GM18498 (cell line): Measurements from ENCODE around the gene PTPRC.

ENCODE experiments used
- ATAC-seq: cut with Tn5 transposase; IDR thresholded peaks from one replicate; pipeline ENCODE4 v1.9.1; 2021; ENCODE audit warnings: mild to moderate bottlenecking, moderate library complexity; ENCODE audit not compliant: unreplicated experiment

Gene PTPRC

DNA sequence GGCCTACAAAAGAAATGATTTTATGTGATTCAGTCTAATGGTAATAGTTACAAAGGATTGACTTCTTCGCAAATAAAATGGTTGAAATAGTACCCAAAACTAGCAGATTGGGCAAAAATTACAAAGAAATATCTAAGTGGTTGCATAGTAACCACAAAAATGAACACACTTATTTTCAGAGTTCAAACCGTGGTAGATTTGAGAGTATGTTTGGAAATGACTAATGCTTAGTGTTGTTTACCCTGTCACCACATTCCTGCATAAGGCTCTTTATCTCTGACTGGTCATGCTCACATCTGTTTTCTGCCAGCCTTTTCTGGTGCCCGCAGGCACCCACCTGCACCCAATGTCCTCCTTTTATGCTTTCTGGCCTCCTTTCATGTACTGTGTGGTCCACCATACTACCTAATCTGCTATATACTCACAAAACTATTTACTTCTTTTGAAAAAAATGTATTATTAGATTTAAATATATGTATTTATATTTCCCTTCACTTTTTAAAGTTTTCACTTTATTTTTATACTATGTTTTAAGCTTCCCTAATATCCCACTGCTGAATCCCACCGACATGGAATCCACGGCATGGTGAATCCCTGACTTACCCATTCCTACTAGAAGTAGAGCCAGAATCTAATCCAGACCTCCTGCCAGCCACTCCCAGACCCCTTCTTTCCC is 30.3 kb downstream of the PTPRC start:
- ATAC-seq: peak; percentile 90

GRCh38 chr1:198669771-198670170 is 30.9 kb downstream of the PTPRC start:
- no peak for ATAC-seq

GRCh38 chr1:198671136-198671535 is 32.3 kb downstream of the PTPRC start:
- ATAC-seq: peak; percentile 53

- no peak for ATAC-seq
These were observed 33.3 kb downstream of the PTPRC start for GRCh38 chr1:198672124-198672523.

GRCh38 chr1:198674009-198674408 is 35.2 kb downstream of the PTPRC start:
- no peak for ATAC-seq

DNA sequence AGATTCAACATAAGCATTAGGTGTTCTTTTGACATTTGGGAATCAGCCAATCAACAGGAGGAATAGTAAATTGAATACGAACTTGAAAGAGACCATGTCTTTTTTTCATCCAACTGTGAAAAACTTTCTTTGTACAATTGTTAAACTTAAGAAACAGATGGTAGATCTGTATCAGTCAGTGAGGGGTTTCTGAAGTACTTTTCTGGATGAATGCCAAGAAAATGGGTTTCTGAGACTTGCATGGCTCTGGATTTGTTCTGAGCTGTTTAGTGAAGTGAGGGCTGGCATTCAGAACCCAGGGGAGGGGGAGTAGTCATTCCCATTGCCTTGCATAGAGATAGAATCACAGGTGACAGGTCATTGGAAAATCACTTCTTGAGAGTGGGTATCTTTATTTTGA is 37.4 kb downstream of the PTPRC start:
- ATAC-seq: no peak

DNA sequence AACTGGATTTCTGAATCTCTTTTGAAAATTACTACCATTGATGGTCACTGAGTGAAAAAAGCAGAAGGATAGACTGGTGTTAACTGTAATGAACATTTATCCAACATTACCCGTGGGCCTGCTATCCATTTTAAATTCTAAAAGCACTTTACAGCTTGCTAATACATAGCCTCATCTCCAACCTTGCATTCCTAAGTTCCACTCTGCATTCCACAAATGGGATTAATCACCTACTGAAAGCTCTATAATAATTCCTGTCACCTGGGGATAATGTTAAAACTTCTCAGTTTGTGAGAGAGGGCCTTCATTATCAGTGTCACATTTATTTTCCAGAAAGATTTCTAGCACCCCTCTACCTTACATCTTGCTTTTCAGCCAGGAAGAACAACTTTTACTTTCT is 38.2 kb downstream of the PTPRC start:
- no peak for ATAC-seq

DNA sequence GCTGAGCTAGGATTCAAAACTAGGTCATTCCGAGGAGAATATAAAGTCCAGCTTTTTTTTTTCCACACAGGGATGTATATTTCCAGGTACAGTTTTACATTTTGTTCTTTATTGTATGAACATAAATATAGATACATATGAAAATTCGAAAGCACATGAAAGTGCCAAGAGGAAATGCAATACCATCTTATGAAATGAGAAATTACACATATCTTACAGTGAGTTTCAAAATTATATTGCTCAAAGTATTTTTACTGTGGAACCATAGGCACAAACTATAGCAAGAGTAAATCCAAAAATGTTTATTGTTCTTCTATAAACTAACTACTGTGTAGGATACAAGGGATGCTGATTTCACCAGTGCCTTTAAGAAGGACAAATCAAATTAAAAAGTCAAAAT is 39.0 kb downstream of the PTPRC start:
- no peak for ATAC-seq

DNA sequence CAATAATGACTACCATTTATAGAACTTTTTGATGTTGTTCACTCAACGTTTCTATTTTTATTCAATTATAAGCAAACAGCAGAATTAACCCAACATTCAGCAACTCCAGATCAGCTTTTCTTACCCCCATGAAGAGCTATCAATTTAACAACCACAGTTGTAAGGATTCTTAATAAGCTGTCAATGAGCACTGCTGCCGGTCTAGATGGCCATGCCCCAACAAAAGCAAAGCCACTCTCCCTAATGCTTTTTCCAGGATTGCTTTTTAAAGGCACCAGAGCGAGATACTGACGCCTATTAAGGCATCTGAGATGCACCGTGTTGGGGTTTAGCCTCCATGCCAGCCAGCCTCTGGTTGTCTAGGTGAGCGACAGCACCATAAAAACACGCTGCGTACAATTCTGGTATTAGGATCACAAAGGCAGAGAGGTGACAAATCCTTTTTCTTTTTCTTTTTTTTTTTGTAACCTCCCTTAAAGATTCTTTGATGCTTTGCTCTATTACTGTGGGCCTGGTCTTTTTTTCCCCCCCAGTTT is 39.5 kb downstream of the PTPRC start:
- no peak for ATAC-seq

GRCh38 chr1:198678901-198679329 is 40.1 kb downstream of the PTPRC start:
- ATAC-seq: peak; percentile 27

DNA sequence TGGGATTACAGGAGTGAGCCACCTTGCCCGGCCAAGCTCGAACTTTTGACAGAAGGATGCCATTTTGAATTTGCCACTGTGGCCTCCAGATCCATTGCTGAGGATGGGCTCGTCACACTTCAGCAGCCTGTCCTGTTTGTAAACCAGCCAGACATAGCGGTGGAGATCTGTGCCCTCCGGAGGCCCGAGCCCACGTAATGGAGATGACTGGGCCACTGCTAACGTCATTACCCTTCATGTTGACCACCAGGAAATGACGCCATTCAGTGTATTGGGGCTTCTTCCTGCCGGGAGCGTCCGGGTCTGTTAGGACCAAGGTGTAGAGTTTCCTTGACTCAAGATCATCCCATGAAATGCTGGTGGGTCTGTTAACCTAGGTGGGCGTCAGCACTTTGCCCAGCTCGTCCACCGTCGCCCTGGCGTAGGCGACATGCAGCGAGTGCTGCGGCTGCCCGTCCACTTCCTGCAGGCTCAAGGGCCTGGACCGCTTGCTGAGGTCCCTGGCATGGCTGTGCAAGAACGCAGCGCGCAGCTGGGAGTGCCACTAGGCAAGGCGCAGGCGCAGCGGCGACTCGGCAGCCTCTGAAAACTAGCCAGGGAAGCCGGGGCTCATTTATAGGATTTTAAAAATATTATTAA is 40.8 kb downstream of the PTPRC start:
- ATAC-seq: no peak

DNA sequence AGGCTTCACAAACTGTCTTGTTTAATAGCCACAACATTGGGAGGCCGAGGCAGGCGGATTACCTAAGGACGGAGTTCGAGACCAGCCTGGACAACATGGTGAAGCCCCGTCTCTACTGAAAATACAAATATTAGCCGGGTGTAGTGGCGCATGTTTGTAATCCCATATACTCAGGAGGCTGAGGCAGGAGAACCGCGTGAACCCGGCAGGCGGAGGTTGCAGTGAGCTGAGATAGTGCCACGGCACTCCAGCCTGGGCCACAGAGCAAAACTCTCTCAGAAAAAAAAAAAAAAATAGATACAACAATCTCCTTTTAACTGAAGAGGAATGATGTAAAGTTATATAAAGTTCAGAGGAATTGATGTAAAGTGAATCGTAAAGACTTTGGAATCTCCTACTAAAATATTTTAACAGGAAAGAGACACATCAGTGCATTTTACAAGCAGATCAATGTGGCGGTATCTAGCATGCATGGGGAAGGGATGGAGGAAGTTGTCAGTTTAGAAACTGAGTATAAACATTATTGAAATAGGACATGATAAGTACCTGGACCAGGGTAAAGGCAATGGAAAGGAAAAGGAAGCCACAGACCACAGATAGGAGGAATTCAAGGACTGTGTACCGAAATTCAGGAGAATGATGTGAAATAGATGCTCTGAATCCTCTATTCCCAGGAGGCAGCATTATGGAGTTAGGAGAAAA is 41.5 kb downstream of the PTPRC start:
- no peak for ATAC-seq

DNA sequence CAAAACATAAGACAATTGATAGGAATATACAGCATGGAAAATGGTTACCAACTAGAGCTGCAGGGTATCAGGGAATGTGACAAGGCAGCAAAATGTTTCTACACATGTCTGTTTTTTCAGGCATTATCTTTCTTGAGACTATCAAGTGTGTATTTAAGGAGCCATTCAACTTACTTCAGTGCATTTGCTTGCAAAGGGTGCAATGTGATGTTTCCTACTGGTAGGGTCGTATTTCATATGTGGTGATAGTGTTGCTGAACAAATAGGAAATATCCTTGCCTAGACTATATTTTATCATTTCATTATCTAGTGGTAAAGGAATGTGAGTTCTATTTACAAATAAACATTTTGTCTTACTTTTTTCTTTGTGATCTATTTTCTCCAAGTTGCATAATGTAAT is 42.4 kb downstream of the PTPRC start:
- ATAC-seq: no peak

- peak; percentile 98 for ATAC-seq
These were observed 43.3 kb downstream of the PTPRC start for GRCh38 chr1:198681831-198682759.

DNA sequence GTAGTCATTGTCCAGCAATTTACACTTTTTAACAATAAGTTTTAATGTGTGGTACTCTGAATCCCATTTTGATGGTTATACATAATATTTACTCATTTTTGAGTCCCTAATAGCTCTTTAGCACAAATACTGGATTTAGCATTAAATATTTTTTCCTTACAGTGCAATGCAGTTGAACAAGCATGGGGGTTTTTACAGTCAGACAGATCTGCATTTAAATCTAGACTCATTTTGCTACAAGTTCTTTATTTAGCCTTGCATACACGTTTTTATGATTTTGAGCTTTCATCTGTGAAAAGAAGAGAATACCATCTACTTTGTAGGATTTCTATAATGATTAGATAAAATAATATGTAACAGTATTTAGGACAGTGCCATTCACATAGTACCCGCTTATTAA is 44.0 kb downstream of the PTPRC start:
- no peak for ATAC-seq

DNA sequence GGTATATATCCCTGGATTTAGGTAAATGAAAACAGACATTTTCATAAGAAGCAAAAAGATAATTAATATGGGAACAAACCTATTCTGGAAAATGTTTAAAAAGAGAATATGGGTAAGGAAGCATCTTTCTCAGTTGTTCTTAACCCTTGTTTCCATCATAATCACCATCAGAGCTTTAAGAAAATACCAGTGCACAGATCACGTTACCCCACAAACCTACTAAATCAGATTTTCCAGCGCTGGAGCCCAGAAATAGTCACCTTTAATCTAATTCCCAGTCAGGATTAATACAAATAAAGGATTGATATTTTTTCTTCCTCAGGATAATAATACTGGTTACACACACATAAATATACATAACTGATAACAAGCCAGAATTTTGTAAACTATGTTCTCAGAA is 44.6 kb downstream of the PTPRC start:
- no peak for ATAC-seq

GRCh38 chr1:198686069-198686728 is 47.4 kb downstream of the PTPRC start:
- no peak for ATAC-seq

DNA sequence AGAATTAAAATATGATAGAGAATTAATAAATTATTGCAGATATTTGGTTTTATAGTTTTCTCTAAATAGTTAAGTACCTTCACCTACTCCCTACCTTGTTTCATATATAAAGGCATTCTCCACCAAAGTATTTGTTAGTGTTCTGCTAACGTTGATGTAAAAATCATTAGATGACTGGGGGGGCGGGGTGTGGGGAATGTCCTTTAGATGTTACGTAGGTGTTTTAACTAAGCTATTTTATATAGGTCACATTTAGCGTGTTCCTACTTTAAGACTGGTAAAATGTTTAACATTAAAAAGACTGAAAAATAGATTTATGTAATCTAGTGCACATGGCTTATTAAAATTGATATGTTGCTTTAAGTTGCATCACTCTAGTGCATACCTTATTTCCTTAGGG is 48.6 kb downstream of the PTPRC start:
- no peak for ATAC-seq

- ATAC-seq: no peak
These were observed 52.2 kb downstream of the PTPRC start for GRCh38 chr1:198691063-198691462.

GRCh38 chr1:198693321-198693720 is 54.5 kb downstream of the PTPRC start:
- no peak for ATAC-seq
